Upper lobe of left lung (tissue), 6 donors: ENCODE data around the gene UGDH. TPM values are rescaled to one million over a fixed set of nuclear protein-coding genes. Genes with fewer than 3 reads are reported as not detected.

ENCODE experiments used
- ATAC-seq, 2 donors: fragments of 200-7000 bp; cut with Tn5 transposase; one replicate each; pipeline ENCODE4 v1.9.1; 2022; ENCODE audit warnings: mild to moderate bottlenecking in 2 of 2, moderate library complexity in 2 of 2; ENCODE audit not compliant: low FRiP score in 2 of 2
- DNase-seq, 2 donors: peaks; one replicate each; pipeline ENCODE4 v3.0.0-alpha.2; 2019 to 2020
- H3K27ac ChIP-seq, 4 donors: fragments of 200-600 bp; sonication (generic); one replicate each; pipeline ENCODE4 v1.5.1; 2016 to 2019
- H3K27me3 ChIP-seq, 4 donors: fragments of 200-600 bp; sonication (generic); one replicate each; pipeline ENCODE4 v1.5.1; 2017 to 2019
- H3K36me3 ChIP-seq, 4 donors: fragments of 200-600 bp; sonication (generic); one replicate each; pipeline ENCODE4 v1.5.1; 2016 to 2019
- H3K4me1 ChIP-seq, 4 donors: fragments of 200-600 bp; sonication (generic); one replicate each; pipeline ENCODE4 v1.5.1; 2018 to 2019
- H3K4me3 ChIP-seq, 4 donors: fragments of 200-600 bp; sonication (generic); one replicate each; pipeline ENCODE4 v1.5.1; 2017 to 2019; ENCODE audit warnings: mild to moderate bottlenecking in 2 of 4, moderate library complexity in 1 of 4
- H3K9me3 ChIP-seq, 4 donors: fragments of 200-600 bp; sonication (generic); one replicate each; pipeline ENCODE4 v1.5.1; 2018 to 2019
- CTCF ChIP-seq, 6 experiments: fragments of 450-650 bp in 4 of 6; fragments of 200-600 bp in 2 of 6; sonication (generic) in 2 of 6; IDR thresholded peaks; one replicate each; pipeline ENCODE4 v1.5.1; 2016 to 2019; ENCODE audit warnings: antibody characterized with exemption in 6 of 6
- EP300 ChIP-seq, 4 donors: sonication (generic); formaldehyde crosslinking; IDR thresholded peaks; one replicate each; pipeline ENCODE4 v1.5.1; 2017; ENCODE audit warnings: antibody characterized with exemption in 4 of 4, control low read depth in 2 of 4
- POLR2A ChIP-seq, 4 donors: fragments of 450-650 bp; IDR thresholded peaks; one replicate each; pipeline ENCODE4 v1.5.1; 2016 to 2017; ENCODE audit warnings: antibody characterized with exemption in 4 of 4, mild to moderate bottlenecking in 2 of 4
- POLR2AphosphoS5 ChIP-seq, 2 donors: sonication (generic); formaldehyde crosslinking; IDR thresholded peaks; one replicate each; pipeline ENCODE4 v1.5.1; 2017; ENCODE audit warnings: antibody characterized with exemption in 2 of 2
- WGBS, 2 donors: methylation state at CpG; one replicate each; pipeline ENCODE4 v1.1.5; 2017 to 2018; 5-methylcytosine and 5-hydroxymethylcytosine counted together
- total RNA-seq, 6 donors: library from RNA; depleted of rRNA in 4 of 6; stranded (reverse); fragments of >200 nt in 4 of 6; gene quantifications; one replicate each; pipeline versions ENCODE4 v1.1.0 to v1.2.1, GENCODE V29; 2016 to 2021
- donor health status: DM: no; HTN: no; CAD: no; lungs with moderate emphysema.
- donor health status: DM: no; HTN: yes; CAD: no; lungs with severe emphysema.

The UGDH gene
- total RNA-seq, 6 donors from 2014 or later = 30.9 to 115 (median 56.9) TPM

DNA sequence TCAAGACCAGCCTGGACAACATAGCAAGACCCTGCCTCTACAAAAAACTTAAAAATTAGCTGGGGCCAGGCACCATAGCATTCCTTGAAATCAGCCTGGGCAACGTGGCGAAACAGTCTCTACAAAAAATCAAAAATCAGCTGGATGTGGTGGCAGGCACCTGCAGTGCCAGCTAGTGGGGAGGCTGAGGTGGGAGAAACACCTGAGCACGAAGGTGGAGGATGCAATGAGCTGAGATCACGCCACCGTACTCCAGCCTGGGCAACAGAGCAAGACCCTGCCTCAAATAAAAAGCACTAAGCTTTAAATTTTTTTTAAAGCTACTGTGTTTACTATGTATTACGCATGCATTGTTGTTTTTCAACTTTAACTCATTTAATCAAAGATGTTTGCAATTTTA lies 71.8 kb downstream of the UGDH start:
- no peak for ATAC-seq
- Histone ChIP-seq H3K27ac (no peak overlapping the region), H3K4me1 (peaks cover 25 to 40% (median 33%) of the 10 kb centered on the region in 4 donors), H3K9me3 (no peaks in the 10 kb centered on the region), H3K4me3 (no peak overlapping the region), H3K27me3 (no peaks in the 10 kb centered on the region), H3K36me3 (peaks cover 43 to 69% (median 58%) of the 10 kb centered on the region in 4 donors)
- no peak for DNase-seq
- WGBS, 2 donors = 93% methylated on average over 6 of the region's 6 CpGs
- TF ChIP-seq POLR2A (IDR thresholded peaks at IDR 0.05) (no peak), POLR2AphosphoS5 (IDR thresholded peaks at IDR 0.05) (no peak), CTCF (IDR thresholded peaks at IDR 0.05) (no peak), EP300 (IDR thresholded peaks at IDR 0.05) (no peak)

GRCh38 chr4:39453738-39454137 lies 73.5 kb downstream of the UGDH start:
- Histone ChIP-seq H3K36me3 (peaks cover 43 to 78% (median 58%) of the 10 kb centered on the region in 4 donors), H3K4me1 (peaks cover 19 to 29% (median 25%) of the 10 kb centered on the region in 4 donors)
- 81 to 84% methylated on average over 2 of the region's 2 CpGs for WGBS, 2 donors

GRCh38 chr4:39452860-39453587 lies 74.2 kb downstream of the UGDH start:
- WGBS, 2 donors = 88% methylated on average over 11 of the region's 11 CpGs
- Histone ChIP-seq H3K36me3 (peaks cover 43 to 83% (median 58%) of the 10 kb centered on the region in 4 donors), H3K9me3 (no peaks in the 10 kb centered on the region), H3K4me1 (peaks cover 19 to 28% (median 25%) of the 10 kb centered on the region in 4 donors), H3K27ac (no peak overlapping the region), H3K27me3 (no peaks in the 10 kb centered on the region), H3K4me3 (no peak overlapping the region)
- DNase-seq = no peak
- no peak for ATAC-seq
- TF ChIP-seq CTCF (IDR thresholded peaks at IDR 0.05) (no peak), POLR2AphosphoS5 (IDR thresholded peaks at IDR 0.05) (no peak), EP300 (IDR thresholded peaks at IDR 0.05) (no peak), POLR2A (IDR thresholded peaks at IDR 0.05) (no peak)

More at GRCh38 chr4:39453738-39454137, 73.5 kb downstream of the UGDH start:
- no peaks in the 10 kb centered on the region for H3K27me3 ChIP-seq
- TF ChIP-seq POLR2A (IDR thresholded peaks at IDR 0.05) = no peak
- TF ChIP-seq CTCF (IDR thresholded peaks at IDR 0.05) = no peak
- no peak for TF ChIP-seq POLR2AphosphoS5 (IDR thresholded peaks at IDR 0.05)
- no peak for TF ChIP-seq EP300 (IDR thresholded peaks at IDR 0.05)
- no peak for DNase-seq
- H3K9me3 ChIP-seq = no peaks in the 10 kb centered on the region
- no peak overlapping the region for H3K27ac ChIP-seq
- ATAC-seq = no peak
- H3K4me3 ChIP-seq = no peak overlapping the region

DNA sequence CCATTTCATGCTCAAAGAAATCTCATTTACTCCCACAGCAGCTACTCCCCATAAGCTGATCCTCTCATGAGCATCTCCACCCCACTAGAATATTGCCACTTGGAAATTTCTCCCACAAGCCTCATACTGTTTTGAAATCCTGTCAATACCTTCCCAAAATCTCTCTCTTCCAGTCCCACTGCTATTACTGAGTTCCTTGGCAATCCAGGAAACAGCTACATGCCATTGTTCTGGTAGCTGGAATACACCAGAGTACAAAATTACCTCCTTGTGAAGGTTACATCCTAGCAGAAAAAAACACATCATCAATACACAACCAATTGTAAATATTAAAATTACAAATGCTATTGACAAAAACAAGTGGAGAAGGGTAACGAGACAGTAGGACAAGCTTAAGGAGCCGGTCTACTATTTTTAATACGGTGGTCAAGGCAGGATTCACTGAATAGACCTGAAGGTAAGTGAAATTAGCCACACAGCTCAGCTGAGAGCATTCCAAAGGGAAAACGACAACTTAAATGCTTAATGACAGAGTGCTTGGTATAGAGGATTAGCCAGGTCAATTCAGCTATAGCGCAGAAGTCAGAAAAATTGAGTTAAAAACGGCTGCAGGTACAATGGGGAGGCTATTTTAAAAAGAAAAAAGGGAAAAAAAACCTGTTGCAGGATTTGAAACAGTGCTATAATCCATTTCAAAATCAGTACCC lies 74.9 kb downstream of the UGDH start:
- H3K4me1 ChIP-seq = peaks cover 16 to 27% (median 23%) of the 10 kb centered on the region in 4 donors
- H3K27ac ChIP-seq = no peak overlapping the region
- no peaks in the 10 kb centered on the region for H3K27me3 ChIP-seq
- no peak for ATAC-seq
- H3K36me3 ChIP-seq = peaks cover 43 to 78% (median 56%) of the 10 kb centered on the region in 4 donors
- TF ChIP-seq EP300 (IDR thresholded peaks at IDR 0.05) (no peak), POLR2A (IDR thresholded peaks at IDR 0.05) (no peak), POLR2AphosphoS5 (IDR thresholded peaks at IDR 0.05) (no peak), CTCF (IDR thresholded peaks at IDR 0.05) (no peak)
- WGBS, 2 donors = 88 to 93% methylated on average over 6 of the region's 6 CpGs
- DNase-seq = no peak
- H3K9me3 ChIP-seq = no peaks in the 10 kb centered on the region
- H3K4me3 ChIP-seq = no peak overlapping the region
